Stimulated activated CD8-positive, alpha-beta memory T cell treated with anti-CD3 and anti-CD28 coated beads, Interleukin-2, amount 100 ng/mL, for 48 hours (primary cell): ENCODE results near the gene CCDC89.
"Not testable (repeated sequence)": the region's sequence is repeated elsewhere in the genome, so short reads cannot be mapped to it uniquely, and the experiment has no call there.

ENCODE experiments used
- DNase-seq, 2 donors: peaks; one replicate each; pipeline ENCODE4 v3.0.0-alpha.2; 2020; ENCODE audit warnings: low read depth in 2 of 2

CCDC89 gene

DNA sequence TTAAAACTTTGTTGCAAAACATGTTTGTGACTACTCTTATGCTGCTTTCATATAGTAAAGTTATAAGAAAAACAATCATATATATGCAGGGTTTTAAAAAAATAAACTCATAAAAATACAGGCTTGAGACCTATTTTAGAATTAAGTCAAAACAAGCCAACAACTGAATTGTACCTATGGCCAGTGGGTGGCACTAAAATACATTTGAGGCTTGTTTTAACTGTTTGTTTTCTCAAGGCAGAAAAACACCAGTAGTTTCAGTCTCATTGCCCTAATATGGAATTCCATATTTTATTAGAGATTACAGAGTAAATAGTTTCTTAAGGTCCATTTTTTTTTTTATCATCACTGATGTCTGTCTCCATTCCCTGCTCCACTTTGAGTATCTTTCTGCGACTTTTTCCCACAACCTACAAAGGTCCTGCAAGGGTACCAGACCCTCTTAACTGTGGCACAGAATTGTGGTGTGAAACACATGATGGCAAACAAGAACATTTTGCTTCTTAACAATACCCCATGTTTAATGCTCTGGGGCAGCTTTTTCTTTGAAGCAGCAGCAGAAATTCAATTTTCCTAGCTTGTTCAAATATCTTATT lies 8.5 kb upstream of the CCDC89 start:
- DNase-seq: no peak

DNA sequence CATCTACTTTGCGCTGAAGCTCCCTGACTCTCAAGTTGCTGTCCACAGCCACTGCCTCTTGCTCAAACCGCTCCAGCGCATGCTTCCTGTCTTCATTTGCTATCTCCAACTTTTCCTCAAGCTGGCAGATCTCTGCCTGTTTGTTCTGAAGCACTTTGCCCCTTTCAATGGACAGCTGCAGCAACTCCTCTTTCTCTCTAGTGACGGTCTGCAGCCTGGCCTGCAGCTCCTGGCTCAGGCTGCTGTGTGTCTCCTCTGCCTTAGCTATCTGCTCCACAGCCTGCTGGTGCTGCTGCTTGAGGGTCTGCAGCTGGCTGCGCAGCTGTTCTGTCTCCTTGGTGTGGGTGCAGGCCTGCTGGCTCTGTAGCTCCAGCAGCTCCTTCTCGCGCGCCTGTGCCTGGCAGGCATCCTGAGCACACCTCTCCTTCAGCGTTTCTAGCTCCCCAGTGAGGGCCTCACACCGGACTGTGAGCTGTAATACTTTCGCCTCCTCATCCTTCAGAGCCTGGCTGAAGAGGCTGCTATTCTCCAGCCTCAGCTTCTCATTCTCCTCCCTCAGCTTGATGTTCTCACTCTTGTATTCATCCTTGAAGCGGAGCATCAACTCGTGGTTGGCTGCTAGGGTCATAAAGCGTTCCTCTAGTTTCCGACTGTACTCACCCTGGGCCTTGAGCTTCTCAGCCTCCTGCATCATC lies 723 bp downstream of the CCDC89 start:
- no peak for DNase-seq

DNA sequence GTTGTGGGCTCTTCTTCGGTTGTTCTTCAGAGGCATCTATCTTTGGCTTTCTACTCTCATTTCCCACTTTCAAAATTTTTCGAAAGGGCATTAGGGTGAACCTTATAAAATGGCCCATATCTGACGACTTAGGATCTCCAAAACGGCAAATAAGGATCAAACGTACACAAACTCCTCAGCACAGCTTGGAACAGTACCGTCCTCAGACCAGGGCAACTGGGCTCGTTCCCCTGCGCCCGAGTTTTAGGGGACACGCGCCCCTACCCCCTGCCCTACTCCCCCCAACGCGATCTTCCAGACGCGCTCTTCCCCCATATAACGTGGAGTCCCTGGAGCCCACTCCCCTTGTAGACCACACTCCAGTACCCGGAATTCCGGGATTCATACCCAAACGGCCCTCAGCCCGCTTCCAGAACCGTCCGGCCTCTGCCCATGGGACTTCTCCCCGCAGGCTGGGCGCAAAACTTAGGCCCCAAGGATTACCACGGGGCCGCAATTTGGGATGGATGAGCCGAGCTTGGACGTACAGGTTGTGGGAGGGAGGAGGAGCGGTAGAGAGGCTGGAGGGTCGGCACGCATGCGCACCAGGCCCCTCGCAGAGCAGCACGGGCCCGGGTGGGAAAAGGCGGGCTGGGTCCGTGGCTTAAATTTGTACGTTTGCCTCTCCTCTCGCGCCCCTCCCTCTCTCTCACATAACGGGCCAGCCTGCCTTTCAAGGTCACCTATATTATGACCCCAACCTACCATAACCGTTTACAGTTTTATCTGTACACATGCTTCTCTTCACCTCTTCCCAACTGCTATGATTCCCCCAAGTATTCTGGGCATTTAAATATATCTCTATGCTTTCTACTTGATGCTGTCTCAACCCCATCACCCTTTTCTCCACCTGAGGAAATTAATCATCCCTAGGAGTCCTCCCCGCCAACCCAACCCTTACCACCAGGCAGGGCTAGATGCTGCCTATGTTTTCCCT lies 3.4 kb downstream of the CCDC89 start:
- DNase-seq: peak; percentile 61 to 68

DNA sequence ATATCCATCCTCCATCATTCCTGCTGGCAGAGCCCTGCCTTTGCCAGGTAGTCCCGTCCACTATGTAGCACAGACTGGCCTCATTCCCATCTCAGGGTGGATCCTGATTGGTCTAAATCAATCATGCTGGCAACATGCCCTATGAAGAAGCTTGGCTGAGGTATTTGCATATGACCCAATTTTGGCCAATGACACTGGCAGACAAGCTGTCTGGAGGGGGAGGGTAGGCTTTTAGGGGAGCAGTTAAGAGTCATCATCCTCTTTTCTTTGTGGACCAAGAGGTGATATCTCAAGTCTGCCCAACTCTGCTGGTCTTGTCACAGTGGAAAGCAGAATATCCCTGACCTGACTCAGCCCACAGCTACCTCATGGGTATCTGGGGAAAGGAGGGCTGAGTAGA lies 5.1 kb downstream of the CCDC89 start:
- no peak for DNase-seq

DNA sequence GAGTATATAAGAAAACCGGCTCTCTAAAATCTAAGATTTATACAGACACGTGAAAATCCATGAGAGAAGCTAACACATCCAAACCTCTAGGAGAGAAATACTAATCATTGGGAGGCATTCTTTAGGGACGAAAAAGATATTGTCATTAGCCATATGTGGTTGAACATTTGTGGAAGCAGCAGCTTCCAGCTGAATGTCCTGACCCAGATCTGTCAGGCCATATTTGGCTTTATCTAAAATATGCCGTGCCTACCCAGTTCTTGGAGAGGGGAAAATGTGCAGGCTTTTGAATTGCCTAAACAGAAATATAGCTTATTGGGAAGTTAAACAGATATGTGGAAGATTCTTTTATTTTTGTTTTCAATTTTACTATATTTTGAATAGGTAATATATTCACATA lies 6.4 kb downstream of the CCDC89 start:
- DNase-seq: no peak

DNA sequence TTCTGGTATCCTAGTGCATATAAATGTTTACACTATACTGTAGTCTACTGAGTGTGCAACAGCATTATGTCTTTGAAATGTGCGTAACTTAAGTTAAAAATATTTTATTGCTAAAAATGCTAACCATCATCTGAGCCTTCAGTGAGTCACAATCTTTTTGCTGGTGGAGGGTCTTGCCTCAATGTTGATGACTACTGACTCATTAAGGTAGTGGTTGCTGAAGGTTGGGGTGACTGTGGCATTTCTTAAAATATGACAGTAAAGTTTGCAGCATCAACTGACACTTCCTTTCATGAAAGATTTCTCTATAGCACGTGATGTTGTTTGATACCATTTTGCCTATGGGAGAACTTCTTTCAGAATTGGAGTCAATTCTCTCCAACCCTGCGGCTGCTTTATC lies 12.6 kb downstream of the CCDC89 start:
- no peak for DNase-seq

DNA sequence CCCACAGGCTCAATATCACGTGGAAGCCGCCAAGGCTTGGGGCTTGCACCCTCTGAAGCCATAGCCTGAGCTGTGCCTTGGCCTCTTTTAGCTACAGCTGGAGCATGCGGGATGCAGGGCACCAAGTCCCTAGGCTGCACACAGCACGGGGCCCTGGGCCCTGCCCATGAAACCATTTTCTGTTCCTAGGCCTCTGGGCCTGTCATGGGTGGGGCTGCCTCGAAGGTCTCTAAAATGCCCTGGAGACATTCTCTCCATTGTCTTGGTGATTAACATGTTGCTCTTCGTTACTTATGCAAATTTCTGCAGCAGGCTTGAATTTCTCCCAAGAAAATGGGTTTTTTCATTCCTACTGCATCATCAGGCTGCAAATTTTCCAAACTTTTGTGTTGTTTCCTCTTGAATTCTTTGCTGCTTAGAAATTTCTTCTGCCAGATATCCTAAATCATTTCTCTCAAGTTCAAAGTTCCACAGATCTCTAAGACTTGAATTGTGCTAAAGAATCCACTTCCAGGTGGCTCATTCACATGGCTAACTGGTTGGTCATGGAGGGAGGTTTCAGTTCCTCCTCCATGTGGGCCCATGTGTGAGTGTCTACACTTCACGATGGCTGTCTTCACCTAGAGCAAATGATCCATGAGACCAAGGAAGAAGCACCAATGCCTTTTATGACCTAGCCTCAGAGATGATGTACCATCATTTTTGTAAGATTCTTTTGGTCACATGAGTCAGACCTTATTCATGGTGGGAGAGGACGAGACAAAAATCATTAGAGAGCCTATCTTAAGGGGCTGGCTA lies 13.7 kb downstream of the CCDC89 start:
- no peak for DNase-seq

DNA sequence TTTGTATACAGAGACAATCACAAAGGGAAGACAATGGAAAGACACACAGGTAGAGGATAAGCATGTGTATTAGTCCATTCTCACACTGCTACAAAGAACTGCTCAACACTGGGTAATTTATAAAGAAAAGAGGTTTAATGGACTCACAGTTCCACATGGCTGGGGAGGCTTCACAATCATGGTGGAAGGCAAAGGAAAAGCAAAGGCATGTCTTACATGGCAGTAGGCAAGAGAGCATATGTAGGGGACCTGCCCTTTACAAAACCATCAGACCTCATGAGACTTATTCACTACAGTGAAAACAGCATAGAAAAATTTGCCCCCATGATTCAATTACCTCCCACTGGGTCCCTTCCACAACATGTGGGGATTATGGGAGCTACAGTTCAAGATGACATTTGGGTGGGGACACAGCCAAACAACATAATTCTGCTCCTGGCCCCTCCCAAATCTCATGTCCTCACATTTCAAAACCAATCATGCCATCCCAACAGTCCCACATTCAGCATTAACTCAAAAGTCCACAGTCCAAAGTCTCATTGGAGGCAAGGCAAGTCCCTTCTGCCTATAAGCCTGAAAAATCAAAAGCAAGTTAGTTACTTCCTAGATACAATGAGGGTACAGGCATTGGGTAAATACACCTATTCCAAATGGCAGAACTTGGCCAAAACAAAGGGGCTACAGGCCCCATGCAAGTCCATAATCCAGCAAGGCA lies 14.9 kb downstream of the CCDC89 start:
- DNase-seq: not testable (repeated sequence)

DNA sequence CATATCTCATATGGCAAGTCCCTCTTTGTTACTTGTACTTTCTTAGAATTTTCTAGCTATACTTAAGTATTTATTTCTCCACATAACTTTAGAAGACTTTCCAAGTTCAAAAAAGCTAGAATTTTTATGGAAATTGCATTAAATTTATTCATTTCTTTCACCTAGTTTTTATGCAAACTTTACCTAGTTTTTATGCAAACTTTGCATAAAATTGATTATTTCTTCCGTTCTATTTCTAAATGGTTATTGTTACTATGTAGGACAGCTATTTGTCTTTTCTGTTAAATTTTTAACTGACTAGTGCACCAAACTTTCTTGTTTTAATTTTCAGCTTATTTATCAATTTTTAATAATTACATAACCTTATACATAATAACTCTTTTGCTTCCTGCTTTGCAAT lies 17.8 kb downstream of the CCDC89 start:
- no peak for DNase-seq

DNA sequence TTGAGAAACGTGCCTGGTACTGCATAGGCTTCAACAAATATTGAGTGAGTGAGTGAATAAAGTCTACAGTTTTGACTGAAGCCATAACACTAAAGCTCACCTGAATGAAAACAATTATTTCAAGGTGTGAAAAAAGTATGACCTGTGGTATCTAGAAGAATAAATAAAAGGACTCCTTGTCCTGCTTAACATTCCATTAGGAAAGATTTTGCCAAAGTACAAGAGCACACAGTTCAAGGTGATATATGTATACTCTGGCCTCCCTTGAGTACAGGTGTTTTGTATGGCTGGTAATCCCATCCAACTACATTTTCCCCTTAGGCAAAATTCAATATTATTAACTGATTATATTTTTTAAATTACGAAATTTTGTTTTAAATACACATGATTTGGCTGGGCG lies 19.3 kb downstream of the CCDC89 start:
- DNase-seq: no peak

DNA sequence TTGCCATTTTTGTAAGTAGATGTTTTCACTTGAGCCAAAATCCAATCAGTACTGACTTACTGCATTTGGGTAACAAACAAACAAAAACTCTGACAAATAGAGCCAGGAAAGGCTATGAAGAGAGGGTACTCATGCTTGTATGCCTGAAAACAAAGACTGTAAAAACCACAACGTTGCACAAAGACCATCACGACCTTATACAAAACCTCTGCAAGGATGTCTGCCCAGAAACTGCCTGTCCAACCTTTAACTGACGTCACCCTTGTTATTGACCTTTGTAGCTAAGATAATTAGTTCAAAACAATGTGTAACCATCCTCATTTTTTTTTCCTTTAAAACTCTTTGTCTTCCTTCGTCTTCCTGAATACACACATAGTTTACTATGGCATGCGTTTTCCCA lies 20.3 kb downstream of the CCDC89 start:
- no peak for DNase-seq

DNA sequence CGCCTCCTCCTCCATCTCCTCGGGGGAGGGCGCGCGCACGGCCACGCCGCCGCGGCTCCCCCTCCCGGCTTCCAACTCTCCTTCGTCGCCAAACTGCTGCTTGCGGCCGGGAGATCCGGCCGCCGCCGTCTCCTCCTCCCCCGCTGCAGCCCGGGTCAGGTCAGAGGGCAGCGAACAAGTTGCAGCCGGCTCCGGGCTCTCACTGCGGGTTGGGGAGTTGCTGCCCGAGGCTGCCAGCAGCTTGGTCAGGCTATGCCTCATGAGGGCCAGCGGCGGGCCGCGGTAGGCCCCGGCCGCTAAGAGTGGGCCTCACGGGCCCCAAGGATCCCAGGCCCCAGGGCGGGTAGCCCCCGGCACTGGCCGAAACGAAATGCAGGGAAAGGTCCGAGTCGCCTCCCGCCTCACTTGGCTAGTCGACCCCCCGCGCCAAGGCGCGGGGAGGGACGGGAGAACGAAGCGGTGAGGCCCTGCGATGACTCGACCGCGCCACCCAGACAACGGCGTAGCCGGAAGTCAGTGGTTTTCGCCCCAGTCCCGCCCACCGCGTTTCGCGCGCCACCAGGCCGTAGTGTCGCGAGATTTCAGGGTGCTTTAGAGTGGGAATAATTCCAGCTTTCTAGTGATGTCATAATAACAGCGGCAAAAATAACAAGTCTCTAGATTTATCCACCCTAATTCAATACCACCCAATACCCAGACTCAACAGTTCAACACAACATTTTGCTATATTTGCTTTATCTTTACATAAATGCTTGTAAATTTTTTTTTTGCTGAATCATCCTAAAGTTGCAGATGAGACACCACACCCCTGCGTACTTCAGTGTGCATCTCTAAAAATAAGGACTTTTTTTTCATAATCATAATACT lies 21.1 kb downstream of the CCDC89 start, which contains the start of gene CREBZF:
Gene CREBZF, minus strand, starts transcription at position 515 of the 867 bp plus-strand sequence. Its CDS starts 254 bp downstream, at position 261.
- DNase-seq: peak; percentile 89 to 93

DNA sequence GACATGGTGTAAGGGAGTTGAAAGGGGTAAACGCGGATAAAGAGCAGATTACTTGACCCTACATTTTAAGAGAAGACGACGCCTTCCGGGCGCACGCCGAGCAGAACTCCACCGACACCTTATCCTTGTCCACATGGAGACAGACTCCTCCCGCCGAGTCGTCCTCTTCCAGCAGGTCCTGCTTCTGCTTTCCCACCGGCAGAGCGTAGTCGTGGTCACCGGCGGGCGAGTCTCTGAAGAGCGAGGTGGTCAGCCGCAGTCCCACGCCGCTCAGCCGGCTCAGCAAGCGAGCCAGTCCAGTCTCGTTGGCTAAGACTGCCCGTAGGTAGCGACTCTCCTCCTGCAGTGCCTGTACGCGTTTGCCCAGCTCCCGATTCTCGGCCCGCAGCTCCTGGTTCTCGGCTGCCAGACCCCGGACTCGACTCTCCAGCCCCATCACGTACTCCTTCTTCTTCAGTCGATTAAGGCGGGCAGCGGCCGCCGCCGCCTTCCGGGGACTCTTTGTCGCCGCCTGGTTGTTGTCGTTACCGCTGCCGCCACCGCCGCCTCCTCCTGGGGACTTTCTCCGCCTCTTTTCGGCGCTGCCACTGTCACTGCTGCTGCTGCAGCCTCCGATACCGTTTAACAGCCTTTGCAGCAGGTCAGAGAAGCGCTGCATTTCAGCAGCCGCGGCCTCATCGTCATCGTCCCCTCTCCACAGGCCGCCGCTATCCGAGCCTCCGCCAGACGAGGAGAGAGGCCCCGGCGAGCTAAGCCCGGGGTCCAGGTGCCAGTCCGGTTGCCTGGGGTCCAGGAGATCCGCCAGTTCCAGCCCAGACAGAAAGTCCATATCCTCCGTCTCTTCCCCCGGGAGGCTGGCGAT lies 22.0 kb downstream of the CCDC89 start:
- peak; percentile 71 to 77 for DNase-seq

DNA sequence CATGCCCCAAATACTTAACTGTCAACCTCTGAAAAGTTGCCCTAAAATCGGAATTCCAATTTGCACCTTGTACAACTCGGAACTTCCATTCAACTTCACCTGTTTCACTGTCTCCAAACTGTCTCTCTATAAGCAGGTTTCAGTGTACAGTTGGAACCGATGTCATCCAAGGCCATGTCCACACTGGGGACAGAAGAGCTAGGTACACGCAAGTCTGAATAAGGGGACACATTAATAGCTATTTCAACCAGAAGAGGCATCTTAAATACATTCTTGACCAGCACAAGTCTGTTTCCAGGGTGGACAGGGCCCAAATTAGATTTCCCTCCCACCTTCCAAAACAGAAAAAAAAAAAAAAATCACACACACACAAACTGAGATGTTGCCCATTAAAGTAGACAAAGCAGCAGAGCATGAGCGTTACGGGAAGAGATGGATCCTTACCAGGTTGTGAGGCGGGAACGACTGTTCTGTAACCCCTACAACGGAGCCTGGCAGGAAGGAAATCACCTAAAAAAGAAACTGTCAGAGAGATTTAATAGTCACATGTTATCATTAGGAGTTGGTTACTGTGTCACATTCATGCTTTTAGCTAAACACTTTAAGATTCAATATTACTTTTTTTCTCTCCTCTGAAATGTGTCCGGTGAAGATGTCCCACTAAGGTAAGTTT lies 22.8 kb downstream of the CCDC89 start:
- DNase-seq: no peak

DNA sequence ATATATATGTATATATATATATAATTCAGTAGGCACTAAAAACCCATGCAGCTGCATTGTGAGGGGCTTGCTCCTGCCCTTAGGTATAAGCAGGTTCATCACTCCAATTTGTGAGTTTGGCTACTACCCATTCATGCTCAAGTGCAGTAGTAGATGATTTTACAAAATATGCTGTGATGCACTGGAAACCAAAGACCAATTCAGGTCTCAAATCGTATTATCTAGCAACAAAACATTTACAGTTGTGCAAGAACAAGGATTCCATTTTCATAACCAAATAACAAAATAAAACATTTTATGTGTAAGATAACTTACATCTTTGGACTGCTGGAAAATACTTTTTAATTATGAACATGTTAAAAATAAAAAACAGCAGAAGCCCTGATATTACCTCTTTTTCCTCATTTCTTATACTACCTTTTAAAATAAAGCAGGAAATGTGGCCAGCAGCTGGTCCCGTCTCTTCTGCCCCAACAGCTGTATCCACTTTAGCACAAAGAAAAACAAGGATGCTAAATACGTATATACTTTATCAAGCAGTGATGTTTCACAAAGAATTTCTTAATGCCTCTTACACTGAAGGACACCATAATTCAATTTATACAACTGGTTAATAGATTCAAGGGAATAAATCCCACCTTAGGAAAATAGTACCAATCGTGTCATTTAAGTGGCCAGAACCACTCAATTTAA lies 23.9 kb downstream of the CCDC89 start:
- DNase-seq: no peak

DNA sequence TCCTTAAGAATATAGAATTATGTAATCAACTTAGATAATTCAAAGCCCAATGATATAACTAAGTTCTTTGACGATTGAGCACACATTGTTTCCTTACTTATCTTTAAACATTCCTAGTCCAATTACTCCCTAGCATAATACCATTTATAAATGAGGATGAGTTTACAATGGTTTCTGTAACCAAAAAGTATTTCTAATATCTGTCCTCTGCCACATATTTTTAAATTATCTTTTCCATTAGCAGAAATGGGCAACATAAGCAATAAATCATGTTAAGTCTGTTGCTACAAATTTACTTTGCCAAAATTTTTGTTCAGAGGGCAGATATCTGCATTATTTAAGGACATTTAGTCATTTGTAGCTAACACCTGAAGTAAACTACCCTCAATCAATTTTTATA lies 27.8 kb downstream of the CCDC89 start:
- DNase-seq: no peak

DNA sequence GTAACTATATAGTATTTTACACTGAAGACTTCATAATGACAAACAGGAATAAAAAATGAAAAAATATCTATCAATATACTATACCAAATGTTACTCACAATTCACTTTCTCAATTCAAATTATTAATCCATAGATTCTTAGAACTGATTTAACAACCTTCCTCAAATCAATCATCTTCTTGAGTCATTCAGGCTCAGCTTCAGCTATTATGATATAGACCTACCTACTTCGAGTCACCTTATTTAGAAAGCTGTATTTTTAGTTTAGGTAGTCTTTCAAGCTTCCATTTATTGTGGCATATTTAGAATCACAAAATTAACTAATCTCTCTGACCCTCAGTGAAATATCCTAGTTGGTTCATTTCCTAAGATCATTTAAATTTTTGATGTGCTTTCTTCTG lies 29.2 kb downstream of the CCDC89 start:
- DNase-seq: no peak

DNA sequence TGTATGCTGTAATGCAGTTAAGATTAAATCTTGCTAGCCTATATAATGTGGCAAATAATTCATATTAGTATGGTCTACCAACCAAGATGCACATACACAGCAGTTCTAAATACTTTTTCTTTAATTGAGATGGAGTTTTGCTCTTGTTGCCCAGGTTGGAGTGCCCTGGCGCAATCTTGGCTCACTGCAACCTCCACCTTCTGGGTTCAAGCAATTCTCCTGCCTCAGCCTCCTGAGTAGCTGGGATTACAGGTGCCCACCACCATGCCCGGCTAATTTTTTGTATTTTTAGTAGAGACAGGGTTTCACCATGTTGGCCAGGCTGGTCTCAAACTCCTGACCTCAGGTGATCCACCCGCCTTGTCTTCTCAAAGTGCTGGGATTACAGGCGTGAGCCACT lies 31.7 kb downstream of the CCDC89 start:
- DNase-seq: not testable (repeated sequence)
